Activated T-cell treated with anti-CD3 and anti-CD28 coated beads, Interleukin-2, amount 50 U/mL, for 4 hours (primary cell): Measurements from ENCODE around the gene SLC35C1. TPM values are rescaled to one million over a fixed set of nuclear protein-coding genes. Genes with fewer than 3 reads are reported as not detected.

Experiments
- ATAC-seq, 2 donors: fragments of 200-7000 bp; cut with Tn5 transposase; one replicate each; pipeline ENCODE4 v1.10.0; 2021
- DNase-seq: peaks from one replicate; pipeline ENCODE4 v3.0.0-alpha.2; 2020
- H3K27me3 Mint-ChIP-seq: one replicate; pipeline ENCODE4 v1.8.0; 2021; ENCODE audit warnings: low read depth, mixed read lengths
- H3K36me3 Mint-ChIP-seq: one replicate; pipeline ENCODE4 v1.8.0; 2022; ENCODE audit warnings: mixed read lengths; ENCODE audit not compliant: insufficient read depth
- H3K4me1 Mint-ChIP-seq: one replicate; pipeline ENCODE4 v1.8.0; 2021; ENCODE audit warnings: low read depth, mixed read lengths
- H3K4me3 Mint-ChIP-seq: one replicate; pipeline ENCODE4 v1.8.0; 2021; ENCODE audit warnings: mild to moderate bottlenecking, moderate library complexity, mixed read lengths
- H3K9me3 Mint-ChIP-seq: one replicate; pipeline ENCODE4 v1.8.0; 2021; ENCODE audit warnings: mixed read lengths
- total RNA-seq, 3 donors: library from RNA; stranded (reverse); gene quantifications; one replicate each; pipeline ENCODE4 v1.2.1, GENCODE V29; 2021

Gene SLC35C1
- total RNA-seq, 3 donors from 2014 or later = 14.7 to 17.5 (median 15.8) TPM

GRCh38 chr11:45853332-45854219 lies 48.6 kb downstream of the SLC35C1 start:
- Mint-ChIP-seq H3K4me1 (peaks cover 31% of the 10 kb centered on the region), H3K36me3 (peaks cover 15% of the 10 kb centered on the region), H3K27me3 (no peaks in the 10 kb centered on the region)

GRCh38 chr11:45855308-45855707 lies 50.4 kb downstream of the SLC35C1 start:
- DNase-seq (no peak), ATAC-seq (no peak)
- no peaks in the 10 kb centered on the region for H3K9me3 Mint-ChIP-seq
- H3K4me1 Mint-ChIP-seq = peaks cover 18% of the 10 kb centered on the region
- H3K36me3 Mint-ChIP-seq = peaks cover 21% of the 10 kb centered on the region
- H3K4me3 Mint-ChIP-seq = no peak overlapping the region
- no peaks in the 10 kb centered on the region for H3K27me3 Mint-ChIP-seq

More at GRCh38 chr11:45853332-45854219, 48.6 kb downstream of the SLC35C1 start:
- H3K9me3 Mint-ChIP-seq = no peaks in the 10 kb centered on the region
- DNase-seq = no peak
- H3K4me3 Mint-ChIP-seq = no peak overlapping the region
- no peak for ATAC-seq

GRCh38 chr11:45856044-45856468 lies 51.1 kb downstream of the SLC35C1 start:
- H3K4me3 Mint-ChIP-seq = no peak overlapping the region
- H3K27me3 Mint-ChIP-seq = no peaks in the 10 kb centered on the region
- no peak for DNase-seq
- no peak for ATAC-seq
- H3K4me1 Mint-ChIP-seq = peaks cover 12% of the 10 kb centered on the region
- peaks cover 27% of the 10 kb centered on the region for H3K36me3 Mint-ChIP-seq
- no peaks in the 10 kb centered on the region for H3K9me3 Mint-ChIP-seq

GRCh38 chr11:45857961-45858474 lies 53.1 kb downstream of the SLC35C1 start:
- Mint-ChIP-seq H3K9me3 (no peaks in the 10 kb centered on the region), H3K4me3 (no peak overlapping the region), H3K4me1 (no peaks in the 10 kb centered on the region), H3K27me3 (no peaks in the 10 kb centered on the region), H3K36me3 (peaks cover 42% of the 10 kb centered on the region)
- no peak for ATAC-seq
- no peak for DNase-seq

- DNase-seq = no peak
- no peak for ATAC-seq
- Mint-ChIP-seq H3K27me3 (no peaks in the 10 kb centered on the region), H3K36me3 (peaks cover 45% of the 10 kb centered on the region), H3K4me3 (no peak overlapping the region), H3K4me1 (no peaks in the 10 kb centered on the region), H3K9me3 (no peaks in the 10 kb centered on the region)
Measured at GRCh38 chr11:45858751-45859398, 53.9 kb downstream of the SLC35C1 start.

- ATAC-seq (no peak), DNase-seq (no peak)
- H3K4me1 Mint-ChIP-seq = no peaks in the 10 kb centered on the region
- peaks cover 46% of the 10 kb centered on the region for H3K36me3 Mint-ChIP-seq
- H3K4me3 Mint-ChIP-seq = no peak overlapping the region
- H3K9me3 Mint-ChIP-seq = no peaks in the 10 kb centered on the region
- H3K27me3 Mint-ChIP-seq = no peaks in the 10 kb centered on the region
Measured at GRCh38 chr11:45859661-45860140, 54.8 kb downstream of the SLC35C1 start.

GRCh38 chr11:45860348-45860747 lies 55.4 kb downstream of the SLC35C1 start:
- Mint-ChIP-seq H3K4me1 (no peaks in the 10 kb centered on the region), H3K36me3 (peaks cover 48% of the 10 kb centered on the region), H3K9me3 (no peaks in the 10 kb centered on the region), H3K27me3 (no peaks in the 10 kb centered on the region), H3K4me3 (no peak overlapping the region)
- ATAC-seq = no peak
- no peak for DNase-seq

- H3K27me3 Mint-ChIP-seq = no peaks in the 10 kb centered on the region
- H3K9me3 Mint-ChIP-seq = no peaks in the 10 kb centered on the region
- H3K36me3 Mint-ChIP-seq = peaks cover 51% of the 10 kb centered on the region
- DNase-seq (no peak), ATAC-seq (no peak)
- H3K4me3 Mint-ChIP-seq = no peak overlapping the region
- no peaks in the 10 kb centered on the region for H3K4me1 Mint-ChIP-seq
Measured at GRCh38 chr11:45860764-45861510, 56.0 kb downstream of the SLC35C1 start.

Other genes with a start within 250 kb of the SLC35C1 start
- under 1 TPM in 2 of 3 donors, not detected in 1; 0.08 to 0.25 TPM for gene CHST1, start 139.5 kb upstream of the SLC35C1 start, total RNA-seq
- gene CRY2, start 42.3 kb downstream of the SLC35C1 start, total RNA-seq = 10 to 100 TPM; 19.7 to 21.9 (median 19.9) TPM
- gene MAPK8IP1, start 80.5 kb downstream of the SLC35C1 start, total RNA-seq = 1 to 10 TPM in 1 of 3 donors, under 1 TPM in 2; 0.71 to 1.4 (median 0.87) TPM
- gene FREY1, start 102.1 kb downstream of the SLC35C1 start, total RNA-seq = 1 to 10 TPM; 2.3 to 3.3 (median 2.4) TPM
- gene PEX16, start 112.7 kb downstream of the SLC35C1 start, total RNA-seq = 10 to 100 TPM; 44.6 to 52.6 (median 50.7) TPM
- 1 to 10 TPM; 1.8 to 6.0 (median 3.6) TPM for gene LARGE2, start 117.5 kb downstream of the SLC35C1 start, total RNA-seq